HG03108 (cell line): ENCODE data around the gene ZFYVE27.

Experiments
- ATAC-seq: cut with Tn5 transposase; IDR thresholded peaks from one replicate; pipeline ENCODE4 v1.9.1; 2021; ENCODE audit warnings: moderate library complexity; ENCODE audit not compliant: unreplicated experiment

Gene ZFYVE27

DNA sequence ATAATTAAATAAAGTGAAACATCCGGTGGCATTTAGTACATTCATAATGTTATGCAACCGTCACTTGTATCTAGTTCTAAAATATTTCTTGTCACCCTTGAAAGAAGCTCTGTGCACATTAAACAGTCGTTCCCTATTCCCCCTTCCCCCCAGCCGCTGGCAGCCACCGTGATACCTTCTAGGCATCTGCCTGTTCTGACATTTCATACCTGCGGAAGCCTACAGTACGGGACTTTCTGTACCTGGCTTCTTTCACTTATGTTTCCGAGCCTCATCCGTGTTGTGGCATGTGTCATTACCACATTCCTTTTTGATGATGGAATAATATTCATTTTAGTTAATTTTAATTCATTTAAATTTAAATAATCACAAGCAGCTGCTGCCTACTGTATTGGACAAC, 48.8 kb downstream of the ZFYVE27 start:
- no peak for ATAC-seq

DNA sequence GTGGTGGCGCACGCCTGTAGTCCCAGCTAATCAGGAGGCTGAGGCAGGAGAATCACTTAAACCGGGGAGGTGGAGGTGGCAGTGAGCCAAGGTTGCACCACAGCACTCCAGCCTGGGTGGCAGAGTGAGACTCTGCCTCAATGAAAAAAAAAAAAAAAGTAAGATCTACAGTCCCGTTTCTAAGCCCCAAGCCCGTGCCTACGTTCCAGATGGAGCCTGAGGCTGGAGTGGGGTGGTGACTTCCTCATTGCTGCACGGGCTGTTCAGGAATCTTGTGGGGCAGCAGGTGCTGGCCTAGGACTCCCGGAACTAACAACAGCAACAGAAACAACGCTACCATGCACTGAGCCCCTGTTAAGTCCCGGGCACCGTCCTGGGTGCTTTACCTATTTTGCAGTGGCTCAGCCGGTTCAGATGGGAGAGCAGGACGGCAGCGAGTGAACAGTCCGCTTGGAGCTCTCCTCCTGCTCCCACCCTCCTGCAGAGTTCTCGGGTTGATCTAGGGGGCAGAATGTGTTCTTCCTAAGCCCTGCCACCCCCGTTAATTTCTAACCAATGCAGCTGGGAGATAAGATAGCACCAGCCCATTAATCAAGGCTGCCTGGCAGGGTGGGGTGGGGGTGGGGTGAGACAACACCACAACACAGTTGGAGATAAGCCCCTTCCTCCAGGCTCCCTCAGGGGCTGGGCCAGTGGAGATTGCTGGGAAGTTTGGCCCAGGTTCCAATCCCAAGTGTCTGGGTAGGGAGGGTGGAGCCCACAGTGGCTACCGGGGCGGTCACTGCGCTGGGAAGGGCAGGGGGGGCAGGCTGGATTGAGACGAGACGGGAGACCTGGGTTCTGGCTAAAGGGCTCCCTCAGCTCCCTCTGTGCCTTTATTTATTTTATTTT, 51.9 kb downstream of the ZFYVE27 start:
- no peak for ATAC-seq

DNA sequence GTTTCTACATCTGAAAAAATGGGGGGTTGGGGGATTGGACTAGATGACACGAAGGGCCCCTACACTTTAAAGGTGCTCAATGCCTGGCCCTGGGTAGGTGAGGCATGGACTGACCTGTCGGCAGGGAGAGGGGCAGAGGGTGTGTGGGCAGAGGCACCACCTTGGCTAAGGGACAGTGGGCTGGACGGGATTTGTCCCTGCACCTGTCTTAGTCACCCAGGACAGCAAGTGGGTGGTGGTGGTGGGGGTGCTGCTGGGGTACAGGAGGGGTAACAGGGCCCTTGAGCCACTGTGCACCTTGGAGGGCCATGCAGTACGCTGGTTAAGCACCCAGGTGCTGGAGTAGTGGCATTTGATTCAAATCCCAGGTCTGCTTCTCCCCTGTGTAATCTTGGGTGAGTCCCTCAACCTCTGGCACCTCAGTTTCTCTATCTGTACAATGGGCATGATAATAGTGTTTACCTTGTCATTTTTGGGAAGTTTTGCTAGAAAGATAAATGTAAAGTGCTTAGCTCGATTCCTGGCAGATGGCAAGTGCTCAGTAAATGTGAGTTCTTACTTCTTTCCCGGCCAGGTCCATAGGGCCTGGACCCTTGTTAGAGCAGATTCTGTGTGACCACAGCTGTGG, 53.0 kb downstream of the ZFYVE27 start:
- no peak for ATAC-seq

DNA sequence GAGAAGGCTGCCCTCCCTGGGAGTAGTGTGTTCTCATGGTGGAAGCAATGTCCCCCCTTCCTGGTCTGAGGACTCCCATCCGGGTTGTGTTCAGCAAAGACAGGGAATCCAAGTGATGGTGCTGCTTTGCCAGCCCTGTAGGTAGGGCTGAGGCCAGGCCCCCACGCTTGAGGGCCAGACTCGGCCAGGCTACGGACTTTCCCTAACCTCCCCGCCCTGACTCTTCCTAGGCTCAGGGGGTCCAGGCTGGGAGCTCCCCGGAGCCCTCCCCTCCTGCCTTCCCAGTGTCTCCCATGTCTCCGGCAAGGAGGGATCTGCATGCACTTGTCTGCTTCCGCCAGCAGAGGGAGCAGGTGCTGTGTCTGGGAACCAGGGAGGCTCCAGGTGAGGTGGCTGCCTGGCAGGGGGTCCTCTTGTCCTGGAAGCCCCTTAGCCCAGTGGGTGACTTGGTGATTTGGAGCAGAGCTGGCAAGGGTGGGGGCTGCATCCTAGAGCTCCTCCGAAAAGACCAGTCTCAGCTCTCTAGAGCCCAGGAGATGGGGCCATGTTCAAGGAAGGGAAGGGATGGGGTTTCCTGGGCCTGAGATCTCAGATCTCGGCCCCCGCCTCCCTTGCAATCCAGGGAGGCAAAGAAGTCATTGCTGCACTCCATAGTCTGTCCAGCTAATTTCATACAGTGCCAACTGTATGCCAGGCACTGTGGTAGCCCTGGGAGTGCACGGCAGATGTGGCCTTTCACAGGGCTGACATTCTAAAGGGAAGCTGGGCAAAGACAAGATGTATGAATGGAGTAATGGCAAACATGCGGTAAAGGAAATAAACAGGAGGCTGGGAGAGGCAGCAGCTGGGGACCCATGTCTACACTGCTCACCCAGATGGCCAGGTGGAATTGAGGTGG, 55.1 kb downstream of the ZFYVE27 start:
- no peak for ATAC-seq

DNA sequence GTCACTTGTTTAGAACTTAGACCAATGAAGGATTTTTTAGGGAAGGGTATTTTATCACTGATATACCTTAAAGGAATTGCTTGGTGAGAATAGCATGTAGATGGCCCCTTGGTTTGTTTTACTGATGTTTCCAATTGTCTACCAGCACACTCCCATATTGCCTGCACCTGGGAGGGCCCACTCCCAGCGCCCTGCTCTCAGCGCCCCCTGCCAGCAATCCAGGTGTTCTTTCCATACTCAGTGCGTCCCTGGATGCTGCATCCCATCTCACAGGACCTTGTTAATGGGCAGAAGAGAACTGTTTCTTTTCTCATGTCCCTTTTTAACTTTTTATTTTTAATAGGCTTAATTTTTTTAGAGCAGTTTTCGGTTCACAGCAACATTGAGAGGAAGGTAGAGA, 59.0 kb downstream of the ZFYVE27 start:
- no peak for ATAC-seq

DNA sequence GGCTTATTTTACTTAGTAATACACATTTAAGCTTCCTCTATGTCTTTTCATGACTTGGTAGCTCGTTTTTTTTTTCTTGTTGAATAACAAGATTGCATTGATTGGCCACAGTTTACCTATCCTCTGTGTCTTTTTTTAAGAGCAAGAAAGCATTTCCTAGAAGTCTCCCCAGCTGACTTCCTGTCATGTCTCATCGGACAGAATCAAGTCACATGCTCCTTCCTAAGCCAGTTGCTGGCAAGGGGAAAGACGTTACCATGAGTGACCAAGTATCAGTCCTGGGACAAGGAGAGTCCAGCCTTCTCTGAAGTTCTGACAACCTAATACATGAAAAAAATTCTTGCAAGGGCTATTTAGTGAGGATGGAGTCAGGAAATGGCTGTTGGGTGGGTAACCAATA, 59.7 kb downstream of the ZFYVE27 start:
- ATAC-seq, result no peak

DNA sequence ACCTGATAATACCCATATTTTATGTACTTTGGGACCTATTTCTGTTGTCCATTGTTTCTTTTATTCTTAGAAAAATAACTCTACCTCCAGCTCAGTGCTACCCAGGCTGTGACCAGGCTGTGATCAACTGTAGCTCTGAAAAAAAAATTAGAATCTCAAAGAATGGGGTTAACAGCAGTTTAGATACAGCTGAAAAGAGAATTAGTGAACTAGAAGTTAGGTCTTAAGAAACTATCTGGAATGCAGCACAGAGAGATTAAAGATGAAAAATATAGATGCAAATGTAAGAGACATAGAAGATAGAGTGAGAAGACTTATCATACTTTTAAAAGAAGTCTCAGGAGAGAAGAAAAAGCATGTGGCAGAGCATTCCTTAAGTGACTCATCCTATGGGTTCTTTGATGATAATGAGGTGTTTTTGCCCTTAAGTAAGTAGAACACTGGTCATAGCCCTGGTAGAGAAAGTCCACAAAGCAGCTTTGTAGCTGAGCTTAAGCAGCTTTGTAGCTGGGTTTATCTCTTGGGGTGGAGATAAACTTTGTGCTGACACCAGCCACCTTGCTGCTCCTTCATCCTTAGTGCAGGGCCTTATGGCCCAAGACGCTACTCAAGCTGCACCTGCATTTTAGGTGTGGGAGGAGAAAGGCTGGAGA, 62.2 kb downstream of the ZFYVE27 start:
- ATAC-seq, result no peak

DNA sequence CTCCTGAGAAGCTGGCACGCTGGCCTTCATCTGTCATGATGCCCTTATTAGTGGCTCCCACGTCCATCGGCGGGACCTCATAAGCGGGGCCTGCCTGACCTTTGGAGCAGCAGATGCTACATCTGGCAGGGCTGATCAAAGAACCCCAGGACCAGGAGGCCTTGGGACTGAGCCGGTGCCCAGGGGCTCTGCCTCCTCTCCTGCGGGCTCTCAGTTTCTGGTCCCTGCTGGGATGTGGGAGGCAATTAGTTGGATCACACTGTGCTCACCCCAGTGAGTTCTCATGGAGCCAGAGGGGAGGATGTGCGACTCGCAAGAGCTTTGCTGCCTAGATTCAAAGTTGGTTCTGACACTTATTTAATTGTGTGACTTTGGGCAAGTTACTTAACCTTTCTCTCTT, 63.5 kb downstream of the ZFYVE27 start:
- no peak for ATAC-seq

DNA sequence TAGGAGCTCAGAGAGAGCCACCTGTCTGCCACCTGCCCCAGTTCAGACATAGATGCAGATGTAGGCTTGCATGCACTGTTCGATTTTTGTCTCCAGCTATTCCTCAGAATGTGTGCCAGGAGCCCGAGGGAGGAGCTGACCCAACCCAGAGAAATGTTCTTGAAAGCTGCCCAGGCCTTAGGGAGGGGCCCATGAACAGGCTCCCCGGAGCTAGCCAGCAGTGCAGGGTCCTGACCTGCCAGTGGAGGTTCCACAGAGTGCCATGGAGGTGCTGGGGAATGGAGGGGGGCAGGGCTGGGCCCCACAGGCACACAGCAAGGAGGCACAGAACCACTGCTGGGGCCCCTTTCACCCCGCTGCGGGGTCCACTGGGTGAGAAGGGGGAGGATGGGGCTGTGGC, 64.5 kb downstream of the ZFYVE27 start:
- ATAC-seq, result no peak

DNA sequence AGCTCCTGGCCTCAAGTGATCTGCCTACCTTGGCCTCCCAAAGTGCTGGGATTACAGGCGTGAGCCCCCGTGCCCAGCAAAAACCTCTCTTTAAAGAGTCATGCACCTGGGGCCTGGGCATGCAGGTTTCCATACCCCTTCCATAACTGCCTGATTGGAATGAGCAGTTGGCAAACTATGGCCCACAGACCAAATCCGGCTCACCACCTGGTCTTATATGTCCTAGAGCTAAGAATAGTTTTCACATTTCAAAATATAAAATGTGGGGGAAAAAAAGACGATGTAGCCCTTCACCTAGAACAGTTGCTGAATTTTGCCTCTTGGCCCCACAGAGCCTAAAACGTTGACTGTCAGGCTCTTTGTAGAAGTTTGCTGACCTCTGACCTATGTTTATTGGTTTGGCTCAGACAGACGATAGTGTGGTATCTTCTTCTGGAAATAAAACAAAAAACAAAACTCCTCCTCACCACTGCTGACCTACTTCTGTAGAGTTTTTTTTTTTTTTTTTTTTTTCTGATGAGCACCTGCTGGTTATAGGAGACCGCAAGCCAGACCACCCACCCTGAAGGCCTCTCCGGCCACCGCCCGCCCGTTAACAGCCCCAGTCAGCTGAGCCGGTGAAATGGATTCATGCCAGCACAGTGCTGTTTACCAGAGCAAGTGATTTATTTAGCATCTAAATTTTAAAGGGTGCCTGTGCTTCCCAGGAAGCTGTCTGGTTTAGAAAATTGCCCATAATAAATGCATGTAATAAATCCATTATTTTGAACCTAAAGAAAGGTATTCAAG, 68.4 kb downstream of the ZFYVE27 start:
- no peak for ATAC-seq

DNA sequence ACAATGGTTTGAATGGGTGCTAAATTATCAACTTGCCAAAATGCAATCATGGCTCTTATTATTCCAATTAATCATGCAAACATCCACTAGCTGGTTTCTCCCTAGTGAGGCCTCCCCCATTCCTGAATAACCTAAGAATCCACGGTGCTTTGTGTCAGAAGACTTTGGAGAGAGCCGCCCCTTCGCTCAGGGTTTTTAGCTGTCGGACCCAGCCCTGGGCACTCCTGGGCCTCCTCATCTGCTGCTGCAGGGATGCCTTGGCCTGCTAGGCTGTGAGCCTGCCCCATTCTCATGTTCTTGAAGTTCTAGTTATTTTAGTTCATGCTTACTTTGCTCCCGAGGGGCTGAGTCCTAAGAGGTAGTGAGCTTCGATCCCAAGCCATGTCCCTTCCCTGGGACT, 69.0 kb downstream of the ZFYVE27 start:
- no peak for ATAC-seq

DNA sequence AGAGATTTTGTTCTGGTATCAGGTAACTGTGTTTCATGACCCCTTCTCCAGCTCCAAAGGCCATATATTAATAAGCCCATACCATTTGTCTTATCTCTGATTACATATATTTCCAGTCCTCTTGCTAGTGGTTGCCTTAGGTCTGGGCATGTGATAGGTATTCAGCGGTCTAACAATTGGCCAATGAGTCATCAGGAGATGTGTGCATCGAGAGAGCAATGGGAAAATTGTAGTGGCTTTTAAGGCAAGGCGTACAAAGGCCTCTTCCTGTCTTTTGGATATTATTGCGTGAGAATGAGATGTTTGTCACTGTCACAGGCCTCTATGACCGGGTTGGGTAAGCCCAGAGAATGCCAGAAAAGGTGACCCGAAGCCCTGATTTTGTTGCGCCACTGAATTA, 73.5 kb downstream of the ZFYVE27 start:
- no peak for ATAC-seq
